Stimulated activated CD4-positive, alpha-beta T cell treated with anti-CD3 and anti-CD28 coated beads, Interleukin-1b, Interleukin-23, amount 100 ng/mL, for 24 hours (primary cell): Measurements from ENCODE around the gene SRGAP3.

Experiments
- DNase-seq, 4 experiments: peaks; one replicate each; pipeline ENCODE4 v3.0.0-alpha.2; 2020; ENCODE audit warnings: low read depth in 4 of 4, low spot score in 1 of 4

SRGAP3 gene

GRCh38 chr3:9066775-9067174, 182.7 kb downstream of the SRGAP3 start:
- DNase-seq, result no peak

- DNase-seq, result no peak
Measured at GRCh38 chr3:9066141-9066540, 183.3 kb downstream of the SRGAP3 start.

- no peak for DNase-seq
Measured at GRCh38 chr3:9064850-9065249, 184.6 kb downstream of the SRGAP3 start.

- no peak for DNase-seq
Measured at GRCh38 chr3:9064251-9064650, 185.2 kb downstream of the SRGAP3 start.

DNA sequence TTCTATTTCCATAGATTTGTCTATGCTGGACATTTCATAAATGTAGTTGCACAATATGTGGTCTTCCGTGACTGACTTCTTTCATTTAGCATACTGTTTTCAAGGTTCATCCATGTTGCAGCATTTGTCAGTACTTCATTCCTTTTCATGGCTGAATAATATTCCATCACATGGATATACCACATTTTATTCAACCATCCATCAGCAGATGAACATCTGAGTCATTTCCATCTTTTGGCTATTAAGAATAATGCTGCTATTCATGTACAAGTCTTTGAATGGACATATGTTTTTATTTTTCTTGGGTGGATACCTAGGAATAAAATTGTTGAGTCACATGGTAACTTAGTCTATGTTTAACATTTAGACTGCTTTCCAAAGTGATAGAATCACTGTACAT, 186.9 kb downstream of the SRGAP3 start:
- DNase-seq, result no peak

GRCh38 chr3:9061634-9062033, 187.8 kb downstream of the SRGAP3 start:
- no peak for DNase-seq

DNA sequence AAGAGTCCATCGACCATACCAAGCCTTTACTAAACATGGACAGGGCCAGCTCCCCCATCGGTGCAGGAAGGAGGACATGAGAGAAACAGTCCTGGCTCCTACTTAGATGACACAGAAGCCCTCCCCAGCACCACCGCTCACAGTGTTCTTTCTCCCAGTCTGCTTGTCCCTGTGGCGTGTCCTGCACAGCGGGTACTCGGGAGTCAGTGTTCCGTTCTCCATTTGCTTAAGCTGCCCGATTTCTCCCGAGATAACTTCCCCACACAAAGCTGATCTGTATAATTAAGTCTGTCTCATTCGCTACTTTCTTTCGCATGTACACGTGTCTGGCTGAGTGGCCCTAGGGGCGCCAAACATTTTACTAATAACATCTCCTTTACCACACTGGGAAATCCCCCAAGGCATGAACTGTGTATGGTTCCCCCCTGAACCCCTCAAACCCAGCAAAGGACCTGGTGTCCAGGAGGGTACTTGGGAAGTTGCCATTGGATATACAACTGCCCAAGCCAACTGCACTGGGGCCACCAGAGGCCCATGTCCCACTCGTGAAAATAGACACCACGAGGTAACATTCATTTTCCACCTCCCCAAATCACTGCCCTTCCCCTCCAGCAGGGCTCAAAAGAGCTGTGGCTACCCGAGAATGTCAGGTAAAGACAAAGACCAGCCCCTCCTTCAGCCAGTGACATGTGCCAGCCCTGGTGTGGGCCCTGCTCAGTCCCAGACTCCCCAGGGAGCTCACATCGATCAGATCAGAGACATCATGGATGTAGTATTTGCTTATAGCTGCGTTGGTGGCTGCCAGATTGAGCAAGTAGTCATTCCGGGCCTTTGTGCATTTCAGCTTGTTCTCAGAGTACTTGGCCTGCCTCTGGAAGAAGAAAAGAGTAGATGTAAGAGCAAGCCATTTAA, 189.7 kb downstream of the SRGAP3 start:
- no peak for DNase-seq

DNA sequence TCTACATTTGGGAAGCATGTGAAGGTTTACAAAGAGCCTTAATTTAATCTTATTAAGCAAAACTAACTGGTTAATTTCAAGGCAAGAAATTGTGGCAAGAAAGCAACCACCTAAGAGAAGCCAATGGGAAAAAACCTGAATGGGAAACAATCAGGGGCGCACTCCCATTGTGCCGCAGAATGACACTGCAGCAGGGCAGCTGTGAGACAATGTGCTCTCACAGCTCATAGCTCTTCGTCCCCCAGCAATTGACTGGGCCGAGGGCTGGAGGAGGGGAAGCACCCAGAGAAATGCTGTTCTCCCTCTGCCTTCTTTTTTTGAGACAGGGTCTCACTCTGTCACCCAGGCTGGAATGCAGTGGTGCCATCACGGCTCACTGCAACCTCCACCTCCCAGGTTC, 192.9 kb downstream of the SRGAP3 start:
- no peak for DNase-seq

GRCh38 chr3:9047452-9048346, 201.7 kb downstream of the SRGAP3 start:
- DNase-seq, result no peak

DNA sequence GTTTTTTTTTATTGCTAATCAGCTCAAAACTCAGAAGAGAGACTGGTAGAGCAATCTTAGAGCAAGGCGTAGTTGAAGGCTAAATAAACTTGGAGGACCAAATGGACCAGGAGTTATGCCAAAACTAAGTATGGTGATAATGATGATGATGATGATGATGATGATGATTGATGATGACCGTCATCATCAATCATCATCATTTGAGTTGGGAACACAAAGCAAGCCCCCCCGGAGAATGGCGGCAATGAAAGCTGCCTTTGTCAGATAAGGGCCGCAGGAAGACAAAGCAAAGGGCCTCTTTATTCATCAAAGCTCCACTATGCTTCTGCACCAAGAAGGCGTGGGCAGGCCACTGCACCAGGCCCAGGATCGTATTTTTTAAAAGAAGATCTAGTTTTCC, 204.1 kb downstream of the SRGAP3 start:
- DNase-seq, result no peak

GRCh38 chr3:9043063-9043462, 206.4 kb downstream of the SRGAP3 start:
- no peak for DNase-seq

DNA sequence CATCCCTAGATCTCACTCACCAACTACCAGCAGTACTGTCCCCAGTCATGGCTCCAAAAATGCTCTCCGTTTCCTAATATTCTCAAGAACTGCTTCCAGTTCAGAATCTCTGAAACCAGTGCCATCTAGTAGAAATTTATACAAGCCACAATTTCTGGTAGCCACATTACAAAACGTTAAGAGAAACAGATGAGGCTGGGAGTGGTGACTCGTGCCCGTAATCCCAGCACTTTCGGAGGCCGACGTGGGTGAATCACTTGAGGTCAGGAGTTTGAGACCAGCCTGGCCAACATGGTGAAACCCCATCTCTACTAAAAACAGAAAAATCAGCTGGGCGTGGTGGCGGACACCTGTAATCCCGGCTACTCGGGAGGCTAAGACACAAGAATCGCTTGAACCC, 207.8 kb downstream of the SRGAP3 start:
- no peak for DNase-seq

DNA sequence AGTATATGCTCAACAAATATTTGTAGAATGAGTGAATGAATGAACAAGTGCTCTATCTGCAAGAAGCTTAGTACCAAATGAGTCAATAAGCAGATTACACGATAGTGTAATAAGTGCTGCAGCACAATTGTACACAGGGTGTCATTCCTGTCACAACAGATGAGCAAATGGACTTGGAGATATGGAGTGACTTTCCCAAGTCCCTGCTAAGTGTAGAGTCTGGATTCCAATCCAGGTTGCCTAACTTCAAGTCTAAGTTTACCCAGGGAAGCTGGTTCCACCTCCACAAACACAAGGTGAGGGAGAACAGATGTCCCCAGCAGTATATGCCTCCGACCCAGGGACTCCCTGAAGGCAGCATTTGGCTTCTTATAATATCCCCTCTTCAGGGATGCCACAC, 208.4 kb downstream of the SRGAP3 start:
- no peak for DNase-seq

DNA sequence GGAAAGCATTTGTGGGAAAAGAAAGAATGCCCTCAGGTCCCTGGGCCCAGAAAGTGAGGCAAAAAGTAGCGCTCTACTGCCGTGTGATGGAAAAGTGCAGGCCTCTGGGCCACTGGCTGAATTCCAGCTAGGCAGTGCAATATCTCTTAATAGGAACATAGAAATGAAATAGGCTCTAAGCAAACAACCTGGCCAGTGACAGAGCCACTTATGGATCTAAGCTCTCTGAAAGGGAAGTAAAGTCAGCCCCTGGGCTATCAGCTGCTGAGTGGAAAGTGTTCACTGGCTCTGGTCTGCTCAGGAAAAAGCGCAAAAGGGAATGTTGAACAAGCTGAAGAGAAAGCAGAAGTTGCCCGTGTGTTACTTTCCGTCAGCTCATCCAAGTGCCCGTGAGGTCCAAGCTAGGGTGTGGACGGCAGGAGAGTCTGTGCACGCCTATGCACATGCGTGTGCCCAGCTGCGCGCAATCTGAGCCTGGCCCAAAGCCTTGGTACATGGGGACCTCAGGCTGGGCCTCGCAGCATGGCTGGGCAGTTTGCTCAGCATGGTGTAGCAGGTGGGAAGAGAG, 212.2 kb downstream of the SRGAP3 start:
- no peak for DNase-seq

GRCh38 chr3:9036404-9037131, 212.9 kb downstream of the SRGAP3 start:
- DNase-seq, result no peak

DNA sequence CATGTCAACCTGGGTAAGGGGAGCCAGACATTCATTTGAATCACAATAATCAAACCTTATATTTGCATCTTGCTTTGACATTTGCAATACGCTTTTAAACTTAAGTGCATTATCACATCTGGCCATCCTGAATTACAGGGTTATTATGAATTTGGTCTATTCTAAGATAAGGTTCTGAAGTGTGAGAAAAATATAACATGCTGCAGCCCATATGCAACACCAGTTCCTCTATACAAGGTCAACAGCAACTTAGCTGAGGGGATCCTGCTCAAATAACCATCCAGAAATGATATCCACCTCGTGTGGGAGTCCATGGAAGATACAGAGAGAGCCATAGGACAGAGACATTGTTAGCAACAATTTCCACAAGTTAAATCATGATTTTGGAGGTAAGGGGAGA, 213.5 kb downstream of the SRGAP3 start:
- DNase-seq, result no peak

GRCh38 chr3:9035473-9035872, 214.0 kb downstream of the SRGAP3 start:
- no peak for DNase-seq

DNA sequence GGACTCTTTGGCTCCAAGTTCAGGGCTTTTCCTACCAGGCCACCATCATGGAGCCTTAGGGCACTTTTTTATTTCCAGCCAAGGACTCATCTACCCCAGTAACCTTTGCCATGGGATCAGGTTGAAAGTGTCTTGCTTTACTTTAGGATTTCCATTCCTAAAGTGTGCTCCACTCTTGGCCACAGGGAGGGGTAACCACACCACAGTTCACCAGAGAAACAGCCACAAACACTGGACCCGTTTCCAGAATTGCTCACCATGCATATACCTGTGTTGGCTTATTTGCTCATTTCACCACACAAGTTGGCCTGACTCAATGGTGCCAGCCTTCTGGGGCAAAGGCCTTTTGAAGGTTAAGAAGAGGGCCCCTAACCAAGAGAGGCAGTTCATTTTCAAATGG, 215.6 kb downstream of the SRGAP3 start:
- no peak for DNase-seq

DNA sequence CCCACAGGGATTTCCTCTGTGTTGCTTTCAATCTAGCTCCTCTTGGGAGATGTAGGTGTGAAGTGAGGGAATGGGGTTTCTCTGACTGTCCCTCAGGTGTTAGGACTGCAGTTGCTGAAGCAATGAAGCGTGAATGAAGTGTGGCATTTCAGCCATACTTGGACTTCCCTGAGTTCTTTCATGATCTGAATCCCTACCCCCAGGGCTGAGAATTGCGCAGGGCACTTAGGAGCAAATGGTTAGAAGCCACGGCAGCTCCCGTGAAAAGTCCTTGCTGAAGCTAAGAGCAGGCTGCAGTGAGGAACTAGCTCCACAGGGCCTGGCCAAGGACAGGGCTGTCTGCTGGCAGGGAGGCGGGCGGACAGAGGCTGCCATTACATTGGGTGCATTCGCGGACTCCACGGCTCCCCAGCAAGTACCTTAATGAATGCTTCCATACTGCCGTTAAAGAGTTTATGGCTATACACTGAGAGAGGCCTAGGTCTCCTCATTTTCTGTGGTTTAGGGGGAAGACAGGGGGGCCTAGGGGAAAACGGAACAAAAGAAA, 217.1 kb downstream of the SRGAP3 start:
- no peak for DNase-seq

DNA sequence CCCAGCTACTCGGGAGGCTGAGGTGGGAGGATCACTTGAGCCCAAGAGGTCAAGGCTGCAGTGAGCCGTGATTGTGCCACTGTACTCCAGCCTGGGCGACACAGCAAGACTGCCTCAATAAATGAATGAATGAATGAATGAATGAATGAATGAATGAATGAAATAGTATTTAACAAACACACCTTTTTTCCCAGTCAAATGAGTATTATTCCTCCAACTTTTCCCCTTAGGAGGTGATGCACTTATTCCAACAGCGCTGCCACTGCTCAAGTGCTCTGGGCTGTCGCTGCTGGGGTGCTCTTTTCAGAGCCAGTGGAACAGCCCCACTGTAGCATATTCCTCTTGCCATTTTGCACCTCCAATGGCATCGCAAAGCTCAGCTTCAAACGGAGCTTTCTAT, 219.4 kb downstream of the SRGAP3 start:
- DNase-seq, result no peak

- no peak for DNase-seq
Measured at GRCh38 chr3:9028134-9028533, 221.3 kb downstream of the SRGAP3 start.
